ENCODE results near the gene NUP188.

NUP188 gene

GRCh38 chr9:128947527-128948301, at the start of gene NUP188, which contains the start of gene DOLK:
TSS of gene NUP188 (plus strand) at chr9:128947699. CDS start at chr9:128947720, 21 bp downstream.
TSS of gene DOLK (minus strand) at chr9:128947603. CDS start at chr9:128947303, 300 bp downstream.
- peak; percentile 86 for DNase-seq

- no peak for DNase-seq
These were observed 49.1 kb upstream of the NUP188 start for GRCh38 chr9:128898382-128898781.

GRCh38 chr9:128898845-128899565, 48.5 kb upstream of the NUP188 start:
- DNase-seq = no peak

GRCh38 chr9:128899566-128900322, 47.8 kb upstream of the NUP188 start:
- no peak for DNase-seq

- DNase-seq = no peak
These were observed 46.1 kb upstream of the NUP188 start for GRCh38 chr9:128901379-128901778.

GRCh38 chr9:128901822-128902221, 45.7 kb upstream of the NUP188 start:
- DNase-seq = no peak

GRCh38 chr9:128902351-128903078, 45.0 kb upstream of the NUP188 start:
- no peak for DNase-seq

- DNase-seq = no peak
These were observed 44.4 kb upstream of the NUP188 start for GRCh38 chr9:128903079-128903461.

- DNase-seq = no peak
These were observed 43.5 kb upstream of the NUP188 start for GRCh38 chr9:128903871-128904620.

GRCh38 chr9:128905964-128906363, 41.5 kb upstream of the NUP188 start:
- no peak for DNase-seq

GRCh38 chr9:128906741-128907140, 40.8 kb upstream of the NUP188 start:
- no peak for DNase-seq

- DNase-seq = no peak
These were observed 39.1 kb upstream of the NUP188 start for GRCh38 chr9:128908372-128908771.

- no peak for DNase-seq
These were observed 37.6 kb upstream of the NUP188 start for GRCh38 chr9:128909859-128910258.

GRCh38 chr9:128910906-128911305, 36.6 kb upstream of the NUP188 start:
- no peak for DNase-seq

- no peak for DNase-seq
These were observed 35.9 kb upstream of the NUP188 start for GRCh38 chr9:128911529-128912035.

GRCh38 chr9:128912270-128912853, 35.1 kb upstream of the NUP188 start:
- DNase-seq = no peak

GRCh38 chr9:128913048-128913900, 34.2 kb upstream of the NUP188 start:
- DNase-seq = no peak

GRCh38 chr9:128913995-128914772, 33.3 kb upstream of the NUP188 start:
- DNase-seq = no peak

GRCh38 chr9:128916204-128916603, 31.3 kb upstream of the NUP188 start:
- DNase-seq = no peak

- no peak for DNase-seq
These were observed 30.8 kb upstream of the NUP188 start for GRCh38 chr9:128916745-128917144.

Data from NCI-H1048 (cell line).